Activated gamma-delta T cell (primary cell): ENCODE data around the gene IFITM10.

Experiments used
- DNase-seq: peaks from one replicate; lab custom pipeline; 2025; lab: John Stamatoyannopoulos, UW

The IFITM10 gene

DNA sequence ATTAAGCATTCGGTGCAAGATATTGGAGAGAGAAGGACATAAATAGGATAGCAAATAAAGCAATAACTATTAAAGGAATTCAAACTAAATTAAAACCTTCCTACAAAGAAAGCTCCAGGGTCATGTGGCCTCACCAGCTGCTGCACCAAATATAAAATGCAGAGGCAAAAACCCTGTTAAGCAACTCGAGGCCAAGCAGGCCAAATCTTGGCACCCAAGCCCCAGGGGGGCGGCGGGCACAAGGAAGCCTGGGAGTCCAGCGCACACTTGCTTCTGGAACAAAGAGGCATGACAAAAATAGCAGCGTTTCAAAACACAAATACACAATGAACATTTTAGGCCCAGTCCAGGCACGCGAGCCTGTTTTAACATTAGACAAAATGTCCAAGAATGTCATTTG, 32.6 kb downstream of the IFITM10 start:
- DNase-seq = no peak

DNA sequence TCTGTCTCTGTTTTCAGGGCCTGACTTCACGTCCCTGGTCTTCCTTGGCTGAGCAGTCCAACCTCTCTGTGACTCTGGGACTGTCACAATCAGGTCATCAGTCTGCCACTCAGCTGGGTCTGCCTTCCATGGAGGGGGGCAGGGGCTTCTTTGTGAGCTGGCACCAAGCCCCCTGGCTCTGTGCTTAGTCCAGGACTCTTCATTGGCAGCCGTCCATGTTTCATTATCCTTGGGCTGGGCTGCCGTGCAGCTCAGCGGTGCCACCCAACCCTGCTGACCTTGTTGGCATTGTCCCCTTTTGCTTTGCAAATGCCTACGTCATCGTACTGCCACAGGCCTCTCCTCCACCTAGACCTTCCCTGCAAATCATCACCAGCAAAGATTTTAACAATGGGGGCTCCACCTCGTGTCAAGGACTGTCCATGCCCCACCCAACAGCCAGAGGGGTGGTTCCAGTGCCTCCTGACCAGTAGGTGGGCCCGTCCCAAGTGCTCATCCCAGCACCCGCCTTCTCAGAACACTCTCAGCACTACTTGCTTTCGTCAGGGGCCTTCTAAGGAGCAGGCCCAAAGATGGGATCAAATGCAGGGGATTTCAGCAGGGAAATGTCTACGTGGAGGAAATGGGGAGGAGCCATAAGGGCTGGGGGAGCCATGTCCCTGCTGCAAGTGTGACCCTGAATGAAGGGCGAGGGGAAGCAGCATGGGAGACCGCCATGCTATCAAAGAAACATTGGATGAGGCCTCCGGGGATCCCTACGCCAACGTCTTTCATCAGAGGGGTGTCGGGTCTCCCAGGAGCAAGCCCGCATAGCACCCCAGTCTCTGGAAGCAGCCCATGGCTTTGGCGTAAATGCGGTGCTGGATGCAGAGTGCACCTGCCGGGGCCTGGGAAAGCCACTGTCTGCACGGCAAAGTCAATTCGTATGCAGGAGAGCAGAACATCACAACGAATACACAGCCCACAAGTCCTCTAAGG, 35.2 kb downstream of the IFITM10 start:
- DNase-seq = no peak

DNA sequence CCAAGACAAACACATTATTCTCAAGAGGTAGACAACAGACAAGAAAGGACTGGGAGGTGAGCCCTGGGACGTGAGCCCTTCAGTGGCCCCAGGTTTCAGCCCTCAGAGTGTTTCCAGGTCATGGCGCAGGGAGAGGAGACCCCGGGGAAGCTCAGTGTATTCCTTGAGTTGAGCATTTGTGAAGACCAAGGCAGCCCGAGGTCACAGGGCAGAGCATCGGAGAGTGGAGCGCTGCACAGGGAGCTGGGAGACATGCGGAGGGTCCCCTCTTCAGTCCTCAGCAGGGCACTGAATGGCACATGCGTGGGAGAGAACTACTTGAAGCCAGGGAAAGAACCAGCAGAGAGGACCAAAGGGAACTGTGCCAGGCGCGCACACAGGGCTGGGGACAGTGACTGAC, 41.7 kb downstream of the IFITM10 start:
- DNase-seq = no peak

DNA sequence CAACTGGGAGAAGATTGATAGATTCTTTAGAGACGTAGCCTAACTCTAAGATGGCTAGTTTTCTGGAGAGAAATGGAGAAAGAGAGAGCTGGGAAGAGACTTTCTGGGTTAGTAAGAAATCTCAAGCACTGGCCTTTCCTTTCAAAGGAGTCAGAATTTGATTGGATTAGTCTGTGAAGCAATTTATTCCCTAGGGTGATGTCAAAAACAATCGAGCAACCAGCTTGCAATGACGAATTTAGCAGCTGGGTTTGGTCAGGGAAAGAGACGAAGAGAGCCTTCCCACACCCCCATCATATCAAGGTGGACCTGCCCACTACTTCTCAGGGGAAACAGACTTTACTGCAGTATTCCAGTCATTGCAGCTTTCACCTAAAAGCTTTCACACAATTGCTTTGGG, 42.6 kb downstream of the IFITM10 start:
- no peak for DNase-seq

DNA sequence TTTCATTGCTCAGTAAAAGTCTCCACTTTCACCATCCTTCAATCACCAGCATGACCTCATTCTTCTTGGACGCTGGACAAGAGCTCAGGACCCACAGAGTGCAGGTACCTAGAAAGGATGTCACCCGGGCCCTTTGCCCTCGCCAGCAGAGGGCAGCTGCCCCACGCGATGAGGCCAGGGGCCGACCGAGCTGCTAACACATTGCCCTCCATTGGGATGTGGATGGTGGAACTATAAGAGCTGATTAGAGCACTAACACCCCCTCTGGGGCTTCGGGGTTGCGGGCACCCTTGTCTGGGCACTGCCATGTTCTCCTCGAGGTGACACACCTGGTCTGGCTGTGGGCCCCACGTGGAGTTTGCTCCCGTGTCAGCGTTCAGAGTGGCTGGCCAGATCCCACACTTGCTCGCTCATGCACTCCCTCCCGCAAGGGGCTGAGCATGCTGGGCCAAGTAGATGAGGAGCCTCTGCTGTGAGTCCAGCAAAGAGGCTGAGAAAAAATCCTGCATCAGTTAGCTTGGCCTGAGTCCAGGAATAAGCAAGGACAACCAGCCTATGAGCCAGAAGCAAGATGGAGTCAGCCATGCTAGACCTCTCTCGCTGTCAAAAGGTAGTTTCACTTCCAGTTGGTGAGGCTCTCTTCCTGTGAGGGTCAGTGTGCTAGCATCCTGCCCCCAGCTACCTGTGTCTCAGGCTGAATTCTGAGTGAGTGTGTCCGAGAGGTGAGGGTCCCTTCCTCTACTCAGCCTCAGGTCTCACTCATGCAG, 43.6 kb downstream of the IFITM10 start:
- DNase-seq = no peak

DNA sequence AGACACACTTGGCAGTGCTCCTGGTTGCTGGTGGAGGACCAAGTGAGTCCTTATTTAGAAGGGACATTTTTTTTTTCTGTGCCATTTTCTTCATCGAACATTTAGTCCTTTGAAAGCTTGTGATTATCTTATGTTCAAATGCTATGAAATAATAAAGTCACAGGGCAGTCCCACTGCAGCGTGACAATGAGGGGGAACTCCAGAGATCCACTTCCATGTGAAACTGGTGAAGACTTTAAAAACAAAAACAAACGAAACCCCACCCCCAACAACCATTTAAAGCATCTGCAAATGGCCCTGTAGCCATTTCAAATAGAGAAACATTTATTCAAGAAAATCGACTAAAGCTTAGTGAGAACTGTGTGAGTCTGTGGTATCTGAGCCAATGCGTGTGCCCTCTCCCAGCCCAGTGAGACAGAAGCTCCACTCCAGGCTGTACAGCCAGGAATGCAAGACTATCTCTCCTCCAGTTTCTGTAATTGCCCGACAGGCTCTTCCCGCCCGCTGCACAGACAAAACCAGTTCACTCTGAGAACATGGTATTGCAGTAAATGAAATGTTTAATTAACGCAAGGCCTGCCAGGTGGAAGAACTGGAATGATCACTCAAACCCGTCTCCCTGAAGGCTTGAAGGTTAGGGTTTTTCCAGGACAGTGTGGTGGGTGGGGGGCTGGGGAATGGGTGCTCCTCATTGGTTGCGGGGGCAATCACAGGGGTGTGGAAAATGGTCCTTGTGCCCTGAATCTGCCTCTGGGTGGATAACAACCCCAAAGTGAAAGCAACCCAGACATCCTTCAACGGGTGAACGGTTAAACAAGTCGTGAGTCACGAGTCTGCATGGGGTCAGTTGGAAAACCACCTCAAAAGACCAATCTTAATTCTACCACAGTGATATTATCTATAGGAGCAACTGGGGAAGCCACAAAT, 45.0 kb downstream of the IFITM10 start:
- DNase-seq = no peak

DNA sequence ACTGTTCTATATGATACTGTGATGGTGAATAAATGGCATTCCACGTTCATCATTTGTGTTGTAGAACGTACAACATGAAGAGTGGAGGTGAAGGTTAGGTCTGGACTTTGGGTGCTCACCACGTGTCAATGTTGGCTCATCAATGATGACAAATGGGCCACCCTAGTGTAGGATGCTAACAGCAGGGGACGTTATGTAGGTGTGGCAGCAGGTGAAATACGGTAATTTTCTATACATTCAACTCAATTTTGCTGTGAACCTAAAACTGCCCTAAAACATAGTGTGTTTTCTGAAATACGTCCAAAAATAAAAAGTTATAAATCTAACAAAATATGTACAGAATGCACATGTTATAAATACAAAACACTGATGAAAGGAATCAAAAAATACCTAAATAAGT, 47.2 kb downstream of the IFITM10 start:
- DNase-seq = no peak

DNA sequence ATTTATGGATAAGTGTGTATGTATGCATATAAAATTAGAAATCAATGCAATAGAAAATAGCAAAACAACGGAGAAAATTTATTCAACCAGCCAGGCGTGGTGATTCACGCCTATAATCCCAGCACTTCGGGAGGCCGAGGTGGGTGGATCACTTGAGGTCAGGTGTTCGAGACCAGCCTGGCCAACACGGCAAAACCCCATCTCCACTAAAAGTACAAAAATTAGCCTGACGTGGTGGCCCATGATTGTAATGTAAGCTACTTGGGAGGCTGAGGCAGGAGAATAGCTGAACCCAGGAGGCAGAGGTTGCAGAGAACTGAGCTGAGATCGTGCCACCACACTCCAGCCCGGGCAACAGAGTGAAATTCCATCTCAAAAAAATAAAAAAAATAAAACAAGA, 47.9 kb downstream of the IFITM10 start:
- DNase-seq = no peak

DNA sequence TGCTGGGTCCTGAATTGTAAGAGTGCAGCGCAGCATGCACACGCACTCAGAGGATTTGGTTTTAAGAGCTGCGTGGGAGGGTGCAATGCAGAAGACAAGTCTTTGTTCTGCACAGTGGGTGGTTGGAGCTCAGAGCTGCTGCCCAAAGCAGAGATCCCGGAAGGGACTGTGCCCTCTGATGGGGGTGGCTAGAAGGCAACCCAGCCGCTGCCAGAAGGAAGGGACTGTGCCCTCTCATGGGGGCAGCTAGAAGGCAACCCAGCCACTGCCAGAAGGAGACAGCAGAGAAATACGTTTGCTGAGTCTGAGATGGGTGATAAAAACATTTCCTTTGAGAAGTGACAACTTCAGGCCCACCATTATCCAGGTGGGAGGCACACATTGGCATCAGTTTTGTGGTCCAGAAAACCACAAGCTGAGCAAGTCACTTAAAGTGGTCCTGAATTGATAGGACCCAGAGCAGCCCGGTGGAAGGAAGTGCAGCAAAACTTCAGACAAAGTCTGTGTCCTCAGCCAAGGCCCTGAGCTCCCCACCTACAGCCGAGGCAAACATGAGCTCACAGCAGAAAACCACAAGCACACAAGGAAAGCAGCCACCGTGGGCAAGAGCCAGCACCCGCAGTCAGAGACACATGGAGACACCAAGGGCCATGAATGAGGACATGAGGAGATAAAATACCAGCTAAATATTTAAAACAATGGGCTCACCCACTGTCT, 49.1 kb downstream of the IFITM10 start:
- DNase-seq = no peak

DNA sequence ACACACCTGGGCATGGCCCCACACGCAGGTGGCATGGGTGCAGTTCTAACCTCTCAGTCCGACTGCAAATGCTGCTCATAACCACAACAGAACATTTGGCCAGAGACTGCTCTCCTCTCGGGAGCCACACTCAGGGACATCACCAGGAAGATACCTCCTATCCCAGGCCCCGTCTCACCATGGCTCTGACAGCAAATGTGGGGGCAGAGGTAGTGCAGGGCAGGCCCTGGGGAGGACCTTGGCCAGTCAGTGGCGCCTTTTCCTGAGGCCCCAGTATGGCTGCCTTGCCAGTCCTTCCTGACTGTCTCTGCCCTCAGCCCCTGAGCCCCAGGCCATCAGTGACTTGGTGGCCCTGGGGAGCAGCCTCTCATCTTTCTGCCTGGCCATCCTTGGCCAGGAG, 50.6 kb downstream of the IFITM10 start:
- no peak for DNase-seq

DNA sequence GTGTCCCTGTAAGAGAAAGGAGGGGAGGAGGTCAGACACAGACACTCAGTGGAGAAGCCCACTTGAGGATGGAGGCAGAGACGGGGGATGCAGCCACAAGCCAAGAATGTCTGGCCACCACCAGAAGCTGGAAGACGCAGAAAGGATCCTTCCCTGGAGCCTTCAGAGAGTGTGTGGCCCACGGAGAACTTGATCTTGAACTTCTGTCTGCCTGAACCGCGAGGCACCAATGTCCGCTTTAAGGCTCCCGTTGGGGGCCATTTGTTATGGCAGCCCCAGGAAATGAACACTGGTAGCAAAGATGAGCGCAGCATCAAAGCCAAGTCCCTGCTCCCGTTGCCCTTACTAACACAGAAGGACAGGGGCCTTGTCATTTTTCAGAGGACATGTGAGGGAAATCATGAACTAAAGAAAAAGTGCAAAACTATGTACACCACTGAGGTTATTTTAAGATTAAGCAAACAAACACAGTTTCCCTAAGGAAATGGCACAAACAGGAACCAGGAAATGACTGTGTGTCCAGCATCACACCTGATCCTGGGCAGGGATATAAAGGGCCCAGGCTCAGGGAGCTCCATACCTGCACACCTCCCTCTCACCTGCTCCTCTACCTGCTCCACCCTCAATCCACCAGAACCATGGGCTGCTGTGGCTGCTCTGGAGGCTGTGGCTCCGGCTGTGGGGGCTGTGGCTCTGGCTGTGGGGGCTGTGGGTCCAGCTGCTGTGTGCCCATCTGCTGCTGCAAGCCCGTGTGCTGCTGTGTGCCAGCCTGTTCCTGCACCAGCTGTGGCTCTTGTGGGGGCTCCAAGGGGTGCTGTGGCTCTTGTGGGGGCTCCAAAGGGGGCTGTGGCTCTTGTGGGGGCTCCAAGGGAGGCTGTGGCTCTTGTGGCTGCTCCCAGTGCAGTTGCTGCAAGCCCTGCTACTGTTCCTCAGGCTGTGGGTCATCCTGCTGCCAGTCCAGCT, 53.5 kb downstream of the IFITM10 start, which contains the start of gene KRTAP5-6:
Gene KRTAP5-6 (plus strand): TSS at position 588 of the 963 bp plus-strand sequence. CDS start 51 bp downstream, at position 639.
- DNase-seq = no peak

DNA sequence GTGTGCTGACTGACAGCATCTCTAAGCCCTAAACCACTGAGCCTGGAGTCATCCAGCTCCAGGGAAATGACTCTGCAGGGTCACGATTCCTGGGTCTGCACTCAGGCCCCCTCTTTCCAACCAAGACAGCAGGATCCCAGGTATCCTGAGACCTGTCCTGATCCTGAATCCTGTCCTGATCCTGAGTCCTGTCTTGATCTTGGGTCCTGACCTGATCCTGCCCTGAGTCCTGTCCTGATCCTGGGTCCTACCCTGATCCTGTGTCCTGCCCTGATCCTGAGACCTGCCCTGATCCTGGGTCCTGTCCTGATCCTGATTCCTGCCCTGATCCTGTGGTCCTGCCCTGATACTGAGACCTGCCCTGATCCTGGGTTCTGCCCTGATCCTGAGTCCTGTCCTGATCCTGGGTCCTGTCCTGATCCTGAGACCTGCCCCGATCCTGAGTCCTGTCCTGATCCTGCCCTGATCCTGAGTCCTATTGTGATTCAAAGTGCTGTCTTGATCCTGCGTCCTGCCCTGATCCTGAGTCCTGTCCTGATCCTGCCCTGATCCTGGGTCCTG, 54.8 kb downstream of the IFITM10 start:
- no peak for DNase-seq

DNA sequence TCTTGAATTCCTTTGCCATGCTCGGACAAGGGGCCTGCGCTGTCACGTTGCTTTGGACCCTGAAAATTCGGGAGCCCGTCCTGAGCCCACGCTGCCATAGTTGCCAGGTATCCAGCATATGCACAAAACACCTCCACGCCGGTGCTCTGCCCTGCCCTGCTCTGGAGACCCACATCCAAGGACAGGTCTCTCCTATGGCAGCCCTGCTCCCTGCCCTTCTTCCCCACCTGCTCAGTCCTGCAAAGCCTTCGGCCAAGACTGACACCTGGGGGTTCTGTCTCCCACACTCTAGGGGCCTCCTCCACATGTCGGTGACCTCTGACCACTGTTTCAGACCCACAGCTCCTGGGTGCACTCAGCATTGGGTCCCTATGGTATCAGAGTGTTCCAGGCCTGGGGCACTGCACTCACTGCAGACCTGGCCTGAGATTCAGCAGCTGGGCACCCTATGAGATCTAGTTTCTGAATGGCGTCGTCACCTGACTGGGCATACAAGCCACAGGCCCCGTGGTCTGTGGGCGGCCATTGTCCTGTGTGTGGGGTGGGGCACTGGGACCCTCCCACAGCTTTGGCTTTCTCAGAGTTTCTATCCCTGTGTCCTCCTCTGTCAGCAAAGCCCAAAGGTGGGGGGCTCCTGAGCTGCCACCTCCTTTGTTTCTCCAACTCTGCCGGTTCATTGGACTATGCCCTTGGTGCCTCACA, 55.4 kb downstream of the IFITM10 start:
- DNase-seq = no peak

DNA sequence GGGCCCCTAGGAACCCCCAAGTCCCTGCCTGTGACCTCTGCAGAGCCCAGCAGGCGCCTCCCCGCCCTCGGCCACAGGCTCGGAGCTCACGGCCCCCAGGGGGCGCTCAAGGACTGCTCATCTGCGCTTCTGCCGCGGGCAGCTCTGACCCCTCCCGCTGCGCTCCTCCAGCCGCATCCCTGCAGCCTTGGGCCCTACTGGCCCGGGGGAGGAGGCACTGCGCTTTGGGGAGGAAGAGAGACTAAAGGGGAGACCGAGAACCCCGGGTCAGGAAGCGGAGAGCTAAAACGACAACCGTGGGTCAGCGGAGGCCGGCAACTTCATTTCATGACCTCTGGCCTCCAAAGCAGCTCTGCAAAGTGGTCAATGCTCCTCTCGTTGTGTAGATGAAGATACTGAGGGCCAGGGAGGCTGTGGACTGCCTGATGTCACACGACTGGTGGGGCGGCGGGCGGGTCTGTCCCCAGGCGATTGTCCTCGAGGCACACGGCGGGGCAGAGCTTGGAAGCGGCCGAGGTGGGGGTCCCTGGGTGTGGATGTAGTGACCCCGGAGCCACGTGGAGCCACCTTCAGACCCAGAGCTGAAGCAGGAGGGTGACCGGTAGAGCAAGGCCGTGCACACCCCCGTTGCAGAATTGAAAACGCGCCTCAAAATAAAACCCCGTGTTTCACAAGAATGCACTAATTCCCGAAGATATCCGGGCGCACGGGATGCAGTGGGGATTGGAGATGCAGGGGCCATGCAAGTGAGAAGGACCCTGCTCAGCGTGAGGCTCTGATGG, 56.1 kb downstream of the IFITM10 start:
- DNase-seq = peak; percentile 46

DNA sequence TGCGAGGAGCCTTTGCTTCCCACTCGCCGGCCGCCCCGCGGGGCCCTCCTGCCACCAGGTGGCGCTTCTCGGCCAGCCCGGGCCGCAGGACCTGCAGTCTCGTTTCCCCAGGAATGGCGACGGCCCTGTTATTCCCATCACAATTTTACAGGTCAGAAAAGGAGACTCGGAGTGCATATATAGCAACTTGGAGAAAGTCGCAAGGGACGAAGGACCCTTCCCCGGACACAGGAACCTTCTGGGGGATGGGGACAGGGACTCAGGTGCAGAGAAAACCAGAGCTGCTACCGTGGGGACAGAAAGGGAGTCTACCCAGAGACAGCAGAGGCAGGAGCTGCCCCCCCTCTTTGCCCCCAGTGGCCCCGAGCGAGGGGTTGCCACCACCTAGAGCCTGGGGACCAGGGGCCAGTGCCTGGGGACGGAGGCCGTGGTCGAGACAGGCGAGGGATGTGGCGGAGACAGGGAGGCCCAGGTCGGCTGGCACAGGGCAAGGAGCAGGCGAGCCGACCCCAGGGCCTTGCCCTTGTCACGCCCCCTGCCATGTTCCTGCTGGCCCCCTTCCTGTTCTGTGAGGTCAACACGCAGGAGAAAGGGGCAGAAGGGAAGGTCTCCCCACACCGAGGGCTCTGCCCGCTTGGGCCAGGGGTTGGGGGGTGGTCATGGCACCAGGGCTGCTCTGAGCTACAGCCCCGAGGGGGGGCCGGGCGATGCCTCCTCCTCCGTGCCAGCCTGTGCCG, 56.9 kb downstream of the IFITM10 start:
- DNase-seq = peak; percentile 46

DNA sequence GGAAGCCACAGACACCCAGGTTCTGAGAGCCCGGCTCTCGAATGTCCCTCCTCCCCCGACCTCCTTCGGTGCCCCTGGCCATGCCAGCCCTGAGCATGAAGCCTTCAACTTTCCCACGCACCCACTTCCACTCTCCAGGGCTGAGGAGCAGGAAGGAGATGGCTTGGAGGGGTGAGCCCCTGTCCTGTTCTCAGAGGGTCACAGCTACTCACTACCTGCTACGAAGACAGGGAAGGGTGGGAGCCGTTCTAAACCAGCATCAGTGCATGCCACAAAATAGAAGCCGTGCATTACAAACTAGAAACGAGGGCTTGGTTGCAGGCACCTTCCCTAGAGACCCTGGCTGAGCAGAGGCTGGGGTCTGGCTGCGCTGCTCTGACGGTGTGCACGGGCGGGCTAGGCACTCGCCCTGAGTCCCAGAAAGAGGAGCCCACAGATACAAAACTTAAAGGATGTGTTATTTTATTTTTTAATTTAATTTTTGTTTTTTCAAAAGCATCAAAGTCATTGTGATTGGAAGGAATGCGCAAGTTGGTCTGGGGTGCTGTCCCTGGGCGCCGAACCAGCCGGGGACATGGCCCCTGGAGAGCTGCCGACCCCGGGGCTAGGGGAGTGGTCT, 57.6 kb downstream of the IFITM10 start:
- DNase-seq = no peak
